GM20000 (cell line): ENCODE data around the gene FAT3.

ENCODE experiments used
- DNase-seq: peaks from one replicate; pipeline ENCODE4 v3.0.0; 2012; ENCODE audit warnings: low spot score
- CTCF ChIP-seq: IDR thresholded peaks from 2 replicates; pipeline ENCODE4 v1.5.1; 2012; ENCODE audit warnings: mild to moderate bottlenecking, control low read depth; ENCODE audit errors: extremely low read depth, missing control alignments

The FAT3 gene

GRCh38 chr11:92199991-92200390 lies 24.6 kb upstream of the FAT3 start:
- TF ChIP-seq CTCF = no peak
- DNase-seq = no peak

GRCh38 chr11:92204731-92205130 lies 19.9 kb upstream of the FAT3 start:
- DNase-seq = no peak
- no peak for TF ChIP-seq CTCF

GRCh38 chr11:92206441-92206840 lies 18.2 kb upstream of the FAT3 start:
- no peak for TF ChIP-seq CTCF
- DNase-seq = no peak

GRCh38 chr11:92211576-92212167 lies 12.9 kb upstream of the FAT3 start:
- no peak for DNase-seq
- TF ChIP-seq CTCF = no peak

- no peak for TF ChIP-seq CTCF
- no peak for DNase-seq
These were observed 12.1 kb upstream of the FAT3 start for GRCh38 chr11:92212530-92212929.

GRCh38 chr11:92216789-92217188 lies 7.8 kb upstream of the FAT3 start:
- no peak for DNase-seq
- TF ChIP-seq CTCF = no peak

GRCh38 chr11:92219476-92219875 lies 5.1 kb upstream of the FAT3 start:
- no peak for TF ChIP-seq CTCF
- DNase-seq = no peak

GRCh38 chr11:92222701-92223100 lies 1.9 kb upstream of the FAT3 start:
- TF ChIP-seq CTCF = no peak
- DNase-seq = no peak
